HEK293 (cell line): ENCODE data around the gene LARP6.

Experiments
- GFI1B ChIP-seq: fragments of 450-650 bp; formaldehyde crosslinking; IDR thresholded peaks from 2 replicates; pipeline ENCODE4 v1.5.1; 2016; ENCODE audit warnings: missing biosample characterization, missing genetic modification characterization
- GLIS1 ChIP-seq: fragments of 450-650 bp; formaldehyde crosslinking; IDR thresholded peaks from 2 replicates; pipeline ENCODE4 v1.5.1; 2016; ENCODE audit warnings: missing biosample characterization, missing genetic modification characterization
- GLIS2 ChIP-seq: fragments of 450-650 bp; formaldehyde crosslinking; IDR thresholded peaks from 2 replicates; pipeline ENCODE4 v1.5.1; 2016; ENCODE audit warnings: missing biosample characterization, missing genetic modification characterization
- KLF7 ChIP-seq: fragments of 450-650 bp; formaldehyde crosslinking; IDR thresholded peaks from 2 replicates; pipeline ENCODE4 v1.5.1; 2016; ENCODE audit warnings: missing biosample characterization, missing genetic modification characterization, borderline replicate concordance
- OSR2 ChIP-seq: fragments of 450-650 bp; formaldehyde crosslinking; IDR thresholded peaks from 2 replicates; pipeline ENCODE4 v1.5.1; 2016; ENCODE audit warnings: missing biosample characterization, missing genetic modification characterization
- PRDM1 ChIP-seq: fragments of 450-650 bp; formaldehyde crosslinking; IDR thresholded peaks from 2 replicates; pipeline ENCODE4; 2016; ENCODE audit warnings: missing biosample characterization, missing genetic modification characterization
- PRDM4 ChIP-seq: fragments of 450-650 bp; formaldehyde crosslinking; IDR thresholded peaks from 2 replicates; pipeline ENCODE4 v1.5.1; 2017; ENCODE audit warnings: missing biosample characterization, missing genetic modification characterization
- PRDM6 ChIP-seq: fragments of 450-650 bp; formaldehyde crosslinking; IDR thresholded peaks from 2 replicates; pipeline ENCODE4 v1.5.1; 2017; ENCODE audit warnings: missing biosample characterization, missing genetic modification characterization
- SP3 ChIP-seq: fragments of 450-650 bp; formaldehyde crosslinking; IDR thresholded peaks from 2 replicates; pipeline ENCODE4 v1.5.1; 2016; ENCODE audit warnings: missing biosample characterization, missing genetic modification characterization
- WT1 ChIP-seq: fragments of 450-650 bp; formaldehyde crosslinking; IDR thresholded peaks from 2 replicates; pipeline ENCODE4 v1.5.1; 2016; ENCODE audit warnings: missing biosample characterization, missing genetic modification characterization
- ZBTB10 ChIP-seq: fragments of 450-650 bp; formaldehyde crosslinking; IDR thresholded peaks from 2 replicates; pipeline ENCODE4 v1.5.1; 2016; ENCODE audit warnings: missing biosample characterization, missing genetic modification characterization
- ZBTB21 ChIP-seq: fragments of 450-650 bp; formaldehyde crosslinking; IDR thresholded peaks from 2 replicates; pipeline ENCODE4 v1.5.1; 2017; ENCODE audit warnings: missing biosample characterization, missing genetic modification characterization
- ZBTB8A ChIP-seq: fragments of 450-650 bp; formaldehyde crosslinking; IDR thresholded peaks from 2 replicates; pipeline ENCODE4 v1.5.1; 2016; ENCODE audit warnings: missing biosample characterization, missing genetic modification characterization
- ZEB2 ChIP-seq: fragments of 450-650 bp; formaldehyde crosslinking; IDR thresholded peaks from 2 replicates; pipeline ENCODE4 v1.5.1; 2016; ENCODE audit warnings: missing biosample characterization, missing genetic modification characterization
- ZIC2 ChIP-seq: fragments of 450-650 bp; formaldehyde crosslinking; IDR thresholded peaks from 2 replicates; pipeline ENCODE4 v1.5.1; 2016; ENCODE audit warnings: missing biosample characterization, missing genetic modification characterization
- ZNF148 ChIP-seq: fragments of 450-650 bp; formaldehyde crosslinking; IDR thresholded peaks from 2 replicates; pipeline ENCODE4 v1.5.0; 2017; ENCODE audit warnings: missing biosample characterization, missing genetic modification characterization, borderline replicate concordance
- ZNF16 ChIP-seq: fragments of 450-650 bp; formaldehyde crosslinking; IDR thresholded peaks from 2 replicates; pipeline ENCODE4 v1.5.1; 2016; ENCODE audit warnings: low read depth, missing biosample characterization, missing genetic modification characterization
- ZNF26 ChIP-seq: fragments of 450-650 bp; formaldehyde crosslinking; IDR thresholded peaks from 2 replicates; pipeline ENCODE4 v1.5.1; 2016; ENCODE audit warnings: missing biosample characterization, missing genetic modification characterization
- ZNF324 ChIP-seq: fragments of 450-650 bp; formaldehyde crosslinking; IDR thresholded peaks from 2 replicates; pipeline ENCODE4 v1.5.1; 2016; ENCODE audit warnings: missing biosample characterization, missing genetic modification characterization
- ZNF335 ChIP-seq: fragments of 450-650 bp; formaldehyde crosslinking; conservative IDR thresholded peaks from 2 replicates; pipeline ENCODE4 v1.5.1; 2016; ENCODE audit warnings: missing biosample characterization, missing genetic modification characterization
- ZNF366 ChIP-seq: fragments of 450-650 bp; formaldehyde crosslinking; conservative IDR thresholded peaks from 2 replicates; pipeline ENCODE4 v1.5.1; 2016; ENCODE audit warnings: missing biosample characterization, missing genetic modification characterization
- ZNF37A ChIP-seq: fragments of 450-650 bp; IDR thresholded peaks from 2 replicates; pipeline ENCODE4 v1.5.1; 2018; ENCODE audit warnings: missing biosample characterization, missing genetic modification characterization
- ZNF555 ChIP-seq: fragments of 450-650 bp; formaldehyde crosslinking; conservative IDR thresholded peaks from 2 replicates; pipeline ENCODE4 v1.5.1; 2017; ENCODE audit warnings: missing biosample characterization, mild to moderate bottlenecking, missing genetic modification characterization, inconsistent platforms
- ZNF600 ChIP-seq: fragments of 450-650 bp; formaldehyde crosslinking; IDR thresholded peaks from 2 replicates; pipeline ENCODE4 v1.5.1; 2016; ENCODE audit warnings: missing biosample characterization, missing genetic modification characterization
- ZNF660 ChIP-seq: fragments of 450-650 bp; IDR thresholded peaks from 2 replicates; pipeline ENCODE4 v1.5.1; 2018; ENCODE audit warnings: missing biosample characterization, mild to moderate bottlenecking, missing genetic modification characterization
- ZNF785 ChIP-seq: fragments of 450-650 bp; formaldehyde crosslinking; IDR thresholded peaks from 2 replicates; pipeline ENCODE4 v1.5.1; 2016; ENCODE audit warnings: missing biosample characterization, missing genetic modification characterization
- ZSCAN16 ChIP-seq: fragments of 450-650 bp; formaldehyde crosslinking; IDR thresholded peaks from 2 replicates; pipeline ENCODE4 v1.5.1; 2016; ENCODE audit warnings: missing biosample characterization, missing genetic modification characterization

Gene LARP6

GRCh38 chr15:70856884-70857561 is 3.1 kb upstream of the LARP6 start (continued):
- TF ChIP-seq ZNF555 (tag by site-specific recombination) (no peak), KLF7 (no peak), ZEB2 (peak; percentile 98), ZBTB10 (tag by site-specific recombination) (no peak), PRDM6 (tag by site-specific recombination) (peak; percentile 96), ZSCAN16 (tag by site-specific recombination) (no peak), ZBTB8A (peak; percentile 52; the same call in 1 of the 2 replicates), ZIC2 (tag by site-specific recombination) (0 out of 2 replicates have a peak, but pooled peaks have one; percentile 61), PRDM1 (tag by site-specific recombination) (peak; percentile 74), ZNF26 (tag by site-specific recombination) (no peak), ZNF335 (peak; percentile 59), ZNF148 (tag by site-specific recombination) (no peak), WT1 (tag by site-specific recombination) (peak; percentile 64), ZNF37A (tag by site-specific recombination) (no peak), ZNF324 (tag by site-specific recombination) (peak; percentile 88), GLIS2 (tag by site-specific recombination) (peak; percentile 35; the same call in 1 of the 2 replicates), SP3 (tag by site-specific recombination) (peak; percentile 41; the same call in 1 of the 2 replicates), OSR2 (tag by site-specific recombination) (peak; percentile 68; the same call in 1 of the 2 replicates), ZNF600 (tag by site-specific recombination) (peak; percentile 96), ZNF16 (no peak), PRDM4 (tag by site-specific recombination) (peak; percentile 77), ZBTB21 (tag by site-specific recombination) (peak; percentile 86), ZNF366 (tag by site-specific recombination) (peak; percentile 95), GFI1B (tag by site-specific recombination) (no peak), GLIS1 (tag by site-specific recombination) (peak; percentile 54; the same call in 1 of the 2 replicates), ZNF660 (tag by site-specific recombination) (peak; percentile 97), ZNF785 (no peak)
